ENCODE measurements around the gene TPRG1. TPM values are rescaled to one million over a fixed set of nuclear protein-coding genes. Genes with fewer than 3 reads are reported as not detected.

TPRG1 gene
- total and polyA plus RNA-seq, 2 of the 8 experiments (the other 6 are each of a cell fraction or from before 2014, with no cell fraction given): 0.37 to 0.47 TPM

- no peaks in the 10 kb centered on the region for H3K79me1 ChIP-seq (ENCODE audit: low read depth, low read length)
- no peak overlapping the region for H4K5ac ChIP-seq (ENCODE audit: insufficient read length, low read depth, low read length)
- H2AFZ ChIP-seq (ENCODE audit: low read length): peak overlapping the region; percentile 91
- POLR2A ChIA-PET (ENCODE audit: partially characterized antibody): interaction anchor here (1.3 kb wide), 1 partner anchor 12 kb away, joined by 4 read pairs; no protein-coding TSS in a partner anchor
- no peak overlapping the region for H3K23ac ChIP-seq (ENCODE audit: insufficient read length)
- H3K18ac ChIP-seq (ENCODE audit: extremely low read depth, low read length): 0 out of 2 replicates have a peak overlapping the region, but pooled peaks have one; percentile 38
- no peak overlapping the region for H2BK120ac ChIP-seq (replicated peaks; ENCODE audit: low read depth, low read length)
- no peaks in the 10 kb centered on the region for H3K79me2 ChIP-seq (ENCODE audit: control insufficient read depth in 1 of 2, insufficient read depth in 2 of 2, low read length in 2 of 2)
- H2BK20ac ChIP-seq (ENCODE audit: low read length): no peak overlapping the region
- no peak overlapping the region for H4K91ac ChIP-seq (replicated peaks; ENCODE audit: insufficient read length, low read length)
- H3K27ac ChIP-seq (ENCODE audit: low read depth, low read length): no peak overlapping the region
- no peaks in the 10 kb centered on the region for H3K27me3 ChIP-seq (replicated peaks in 1 of 4; ENCODE audit: control insufficient read depth in 3 of 4, extremely low read depth in 1 of 4, insufficient read depth in 3 of 4, low read length in 3 of 4)
- H4K20me1 ChIP-seq (replicated peaks in 1 of 2; ENCODE audit: control insufficient read depth in 1 of 2, insufficient read depth in 2 of 2, low read length in 2 of 2): no peaks in the 10 kb centered on the region
- H3K4me2 ChIP-seq (ENCODE audit: insufficient read depth in 1 of 2, low read depth in 2 of 2, low read length in 2 of 2): no peak overlapping the region
- H2BK15ac ChIP-seq (ENCODE audit: low read length): no peak overlapping the region
- H3K9me3 ChIP-seq (ENCODE audit: insufficient read depth in 2 of 2, low read depth in 1 of 2, low read length in 1 of 2): no peaks in the 10 kb centered on the region
- 91% methylated on average over 2 of the region's 2 CpGs; no CpG with 5 or more reads in 1 of the 2 experiments for WGBS, 2 experiments (ENCODE audit: extremely low coverage in 1 of 2, insufficient coverage in 1 of 2, insufficient read length in 1 of 2, insufficient replicate concordance in 2 of 2, low coverage in 1 of 2, low lambda C conversion rate in 2 of 2, missing lambda C conversion rate in 1 of 2)
- H3K36me3 ChIP-seq (ENCODE audit: control insufficient read depth in 2 of 4, insufficient read depth in 4 of 4, low read length in 3 of 4): no peaks in the 10 kb centered on the region
- peak overlapping the region; percentile 35; the same call in 1 of the 2 replicates for H2BK5ac ChIP-seq (ENCODE audit: low read depth, low read length)
- peaks cover 0 to 7% (median under 1%) of the 10 kb centered on the region in 4 experiments; a peak in 4 of 7 replicates for H3K4me1 ChIP-seq (replicated peaks in 1 of 4; ENCODE audit: control insufficient read depth in 3 of 4, insufficient read depth in 4 of 4, low read length in 3 of 4)
- CTCF ChIA-PET (ENCODE audit: partially characterized antibody): interaction anchor here (0.7 to 1.7 kb wide), 5 partner anchors 9 to 595 kb away, joined by 3 to 7 read pairs (median 3); no protein-coding TSS in a partner anchor
- no peak overlapping the region for H3K9ac ChIP-seq (replicated peaks in 1 of 4; ENCODE audit: extremely low read depth in 1 of 4, low read depth in 3 of 4, low read length in 3 of 4)
- no peak overlapping the region for H4K8ac ChIP-seq (ENCODE audit: extremely low read depth, insufficient read depth, low read length)
- no peak for FAIRE-seq
- peak overlapping the region; percentile 47 for H3K4ac ChIP-seq (replicated peaks; ENCODE audit: insufficient read length, low read depth, low read length)
- DNase-seq (ENCODE audit: low read depth in 1 of 2, low spot score in 2 of 2): no peak
- H2AK5ac ChIP-seq (ENCODE audit: low read depth, low read length): no peak overlapping the region
- no peak overlapping the region for H3K56ac ChIP-seq (replicated peaks; ENCODE audit: insufficient read length, low read depth, low read length)
- no peak overlapping the region for H3K14ac ChIP-seq (ENCODE audit: insufficient read length)
- no peak overlapping the region for H2BK12ac ChIP-seq (ENCODE audit: low read depth, low read length)
- H3K23me2 ChIP-seq (ENCODE audit: low read depth, low read length): no peaks in the 10 kb centered on the region
- no peak overlapping the region for H3K4me3 ChIP-seq (ENCODE audit: extremely low read depth in 1 of 4, insufficient read depth in 2 of 4, low read depth in 3 of 4, low read length in 4 of 4)
- TF ChIP-seq CEBPB (IDR thresholded peaks at IDR 0.05; ENCODE audit: low read depth, low read length) (no peak), CTCF (IDR thresholded peaks at IDR 0.05; ENCODE audit: control extremely low read depth in 1 of 3, insufficient read depth in 1 of 3, low read depth in 1 of 3, low read length in 3 of 3) (no peak), JUN (IDR thresholded peaks at IDR 0.05; ENCODE audit: low read depth, low read length) (no peak), TAF7 (optimal IDR thresholded peaks at IDR 0.05; ENCODE audit: borderline replicate concordance, low read depth, low read length) (no peak), MAX (IDR thresholded peaks at IDR 0.05) (no peak), SP2 (IDR thresholded peaks at IDR 0.05; ENCODE audit: low read length) (no peak), CTBP2 (IDR thresholded peaks at IDR 0.05; ENCODE audit: borderline replicate concordance, insufficient read depth, insufficient read length, low read length) (no peak), YY1 (IDR thresholded peaks at IDR 0.05; ENCODE audit: low read depth, low read length) (no peak), POLR2A (IDR thresholded peaks at IDR 0.05; ENCODE audit: control extremely low read depth in 1 of 2, low read depth in 2 of 2, low read length in 2 of 2) (no peak), POLR2AphosphoS5 (IDR thresholded peaks at IDR 0.05; ENCODE audit: low read depth, low read length) (no peak), ATF3 (IDR thresholded peaks at IDR 0.05; ENCODE audit: insufficient read depth, low read depth, low read length) (no peak)
Observed at GRCh38 chr3:189355115-189355480, 183.3 kb downstream of the TPRG1 start.

All from H1 (cell line).